Tibial artery (tissue), 4 donors: ENCODE measurements around the gene GBA3.

Experiments used
- DNase-seq, 2 donors: peaks; one replicate each; pipeline ENCODE4 v3.0.0-alpha.2; 2019
- H3K27ac ChIP-seq, 2 donors: fragments of 200-600 bp; sonication (generic) in 1 of 2; 1 replicate in 1 of 2; 2 replicates in 1 of 2; pipeline ENCODE4 v1.5.1; 2018 to 2019; ENCODE audit warnings: mild to moderate bottlenecking in 1 of 2
- H3K27me3 ChIP-seq, 2 donors: fragments of 200-600 bp; sonication (generic) in 1 of 2; one replicate each; pipeline versions ENCODE4 v1.5.1 to v1.6.0; 2016 to 2019
- H3K36me3 ChIP-seq, 3 donors: fragments of 200-600 bp; sonication (generic) in 2 of 3; one replicate each; pipeline ENCODE4 v1.5.1; 2016 to 2019; ENCODE audit warnings: mild to moderate bottlenecking in 2 of 3
- H3K4me1 ChIP-seq, 4 donors: fragments of 200-600 bp; sonication (generic) in 2 of 4; 1 replicate in 3 of 4; 2 replicates in 1 of 4; pipeline ENCODE4 v1.5.1; 2016 to 2019
- H3K4me3 ChIP-seq, 2 donors: fragments of 200-600 bp; sonication (generic) in 1 of 2; 1 replicate in 1 of 2; 2 replicates in 1 of 2; pipeline ENCODE4 v1.5.1; 2018 to 2019; ENCODE audit warnings: mild to moderate bottlenecking in 2 of 2
- H3K9me3 ChIP-seq, 3 donors: fragments of 200-600 bp; sonication (generic) in 1 of 3; one replicate each; pipeline ENCODE4 v1.5.1; 2016 to 2019
- CTCF ChIP-seq, 2 experiments: fragments of 200-600 bp in 1 of 2; fragments of 450-650 bp in 1 of 2; IDR thresholded peaks; one replicate each; pipeline ENCODE4 v1.5.1; 2017 to 2019; ENCODE audit warnings: antibody characterized with exemption in 2 of 2, mild to moderate bottlenecking in 1 of 2, moderate library complexity in 1 of 2
- intact Hi-C: fragments of 100-400 bp; cut with DNase I; formaldehyde crosslinking; loops from one replicate; pipeline ENCODE4 v1.15.0; 2023; ENCODE audit warnings: low total_unique reads

GBA3 gene

DNA sequence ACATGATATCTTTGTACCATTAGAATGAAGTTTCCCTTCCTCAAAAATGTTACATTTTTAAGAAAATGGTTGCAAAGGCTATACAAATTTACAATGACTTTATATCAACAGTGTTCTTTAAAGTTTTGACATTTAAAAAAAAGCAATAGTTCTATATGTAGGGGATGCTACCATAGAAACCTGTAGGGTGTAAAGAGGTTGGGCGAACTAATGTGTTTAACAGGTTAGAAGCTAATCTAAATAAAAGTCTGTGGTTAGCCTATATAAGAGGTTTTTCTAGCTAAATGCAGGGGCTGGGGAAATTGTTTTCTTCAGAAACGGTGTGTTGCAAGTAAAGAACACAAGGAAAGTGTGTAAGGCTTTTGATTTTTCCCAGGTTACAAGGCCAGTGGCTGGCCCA, 73.3 kb downstream of the GBA3 start:
- H3K27me3 ChIP-seq, result no peaks in the 10 kb centered on the region
- no peak overlapping the region for H3K4me3 ChIP-seq
- no peaks in the 10 kb centered on the region for H3K4me1 ChIP-seq
- H3K9me3 ChIP-seq, result peaks cover 0 to 5% (median 0%) of the 10 kb centered on the region in 3 donors
- no peak for TF ChIP-seq CTCF (IDR thresholded peaks at IDR 0.05)
- intact Hi-C loops, result no loop called here
- H3K36me3 ChIP-seq, result no peaks in the 10 kb centered on the region
- DNase-seq, result no peak
- no peak overlapping the region for H3K27ac ChIP-seq

DNA sequence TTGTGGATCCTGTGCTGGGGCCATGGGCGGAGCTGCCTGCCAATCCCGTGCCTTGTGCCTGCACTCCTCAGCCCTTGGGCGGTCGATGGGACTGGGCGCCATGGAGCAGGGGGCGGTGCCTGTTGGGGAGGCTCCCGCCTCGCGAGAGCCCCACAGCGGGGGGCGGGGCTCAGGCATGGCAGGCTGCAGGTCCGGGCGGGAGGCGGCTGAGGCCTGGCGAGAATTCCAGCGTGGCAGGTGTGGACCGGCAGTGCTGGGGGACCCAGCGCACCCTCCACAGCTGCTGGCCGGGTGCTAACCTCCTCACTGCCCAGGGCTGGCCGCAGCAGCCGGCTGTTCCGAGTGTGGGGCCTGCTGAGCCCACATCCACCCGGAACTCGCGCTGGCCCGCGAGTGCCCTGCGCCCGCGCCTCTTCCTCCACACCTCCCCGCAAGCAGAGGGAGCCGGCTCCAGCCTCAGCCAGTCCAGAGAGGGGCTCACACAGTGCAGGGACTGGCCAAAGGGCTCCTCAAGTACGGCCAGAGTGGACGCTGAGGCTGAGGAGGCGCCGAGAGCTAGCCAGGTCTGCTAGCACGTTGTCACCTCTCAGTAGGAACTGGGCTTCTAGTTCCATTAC, 85.9 kb downstream of the GBA3 start:
- H3K4me1 ChIP-seq, result no peaks in the 10 kb centered on the region
- no peak overlapping the region for H3K4me3 ChIP-seq
- no peaks in the 10 kb centered on the region for H3K9me3 ChIP-seq
- no peak for DNase-seq
- no peaks in the 10 kb centered on the region for H3K36me3 ChIP-seq
- no peaks in the 10 kb centered on the region for H3K27me3 ChIP-seq
- TF ChIP-seq CTCF (IDR thresholded peaks at IDR 0.05), result no peak
- intact Hi-C loops, result no loop called here
- H3K27ac ChIP-seq, result no peak overlapping the region

- no peak for DNase-seq
- Histone ChIP-seq H3K9me3 (no peaks in the 10 kb centered on the region), H3K4me3 (no peak overlapping the region), H3K4me1 (no peaks in the 10 kb centered on the region), H3K36me3 (no peaks in the 10 kb centered on the region), H3K27ac (no peak overlapping the region), H3K27me3 (no peaks in the 10 kb centered on the region)
- TF ChIP-seq CTCF (IDR thresholded peaks at IDR 0.05), result no peak
- intact Hi-C loops, result no loop called here
Observed at GRCh38 chr4:22780317-22780716, 87.6 kb downstream of the GBA3 start.

GRCh38 chr4:22780797-22781196, 88.1 kb downstream of the GBA3 start:
- intact Hi-C loops, result no loop called here
- Histone ChIP-seq H3K27ac (no peak overlapping the region), H3K4me1 (no peaks in the 10 kb centered on the region), H3K4me3 (no peak overlapping the region), H3K9me3 (no peaks in the 10 kb centered on the region), H3K36me3 (no peaks in the 10 kb centered on the region), H3K27me3 (no peaks in the 10 kb centered on the region)
- no peak for DNase-seq
- TF ChIP-seq CTCF (IDR thresholded peaks at IDR 0.05), result no peak

DNA sequence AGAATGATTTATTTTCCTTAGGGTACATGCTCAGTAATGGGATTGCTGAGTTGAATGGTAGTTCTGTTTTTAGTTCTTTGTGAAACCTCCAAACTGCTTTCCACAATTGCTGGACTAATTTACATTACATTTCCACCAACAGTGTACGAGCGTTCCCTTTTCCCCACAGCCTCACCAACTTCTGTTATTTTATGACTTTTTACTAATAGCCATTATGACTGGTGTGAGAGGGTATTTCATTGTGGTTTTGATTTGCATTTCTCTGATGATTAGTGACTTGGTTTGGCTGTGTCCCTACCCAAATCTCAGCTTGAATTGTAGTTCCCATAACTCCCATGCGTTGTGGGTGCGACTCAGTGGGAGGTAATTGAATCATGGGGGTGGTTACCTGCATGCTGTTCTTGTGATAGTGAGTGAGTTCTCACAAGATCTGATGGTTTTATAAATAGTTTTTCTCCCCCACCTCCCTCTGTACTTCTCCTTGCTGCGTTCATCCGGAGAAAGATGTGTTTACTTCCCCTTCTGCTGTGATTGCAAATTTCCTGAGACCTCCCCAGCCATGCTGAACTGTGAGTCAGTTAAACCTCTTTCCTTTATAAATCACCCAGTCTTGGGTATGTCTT, 95.1 kb downstream of the GBA3 start:
- no peak for DNase-seq
- Histone ChIP-seq H3K27me3 (no peaks in the 10 kb centered on the region), H3K4me3 (no peak overlapping the region), H3K9me3 (no peaks in the 10 kb centered on the region), H3K27ac (no peak overlapping the region), H3K4me1 (no peaks in the 10 kb centered on the region), H3K36me3 (no peaks in the 10 kb centered on the region)
- intact Hi-C loops, result no loop called here
- no peak for TF ChIP-seq CTCF (IDR thresholded peaks at IDR 0.05)
